GM18517 (cell line): ENCODE measurements around the gene LUZP2.

ENCODE experiments used
- ATAC-seq: cut with Tn5 transposase; IDR thresholded peaks from one replicate; pipeline ENCODE4 v1.9.1; 2021; ENCODE audit warnings: mild to moderate bottlenecking, moderate library complexity; ENCODE audit not compliant: unreplicated experiment

The LUZP2 gene

DNA sequence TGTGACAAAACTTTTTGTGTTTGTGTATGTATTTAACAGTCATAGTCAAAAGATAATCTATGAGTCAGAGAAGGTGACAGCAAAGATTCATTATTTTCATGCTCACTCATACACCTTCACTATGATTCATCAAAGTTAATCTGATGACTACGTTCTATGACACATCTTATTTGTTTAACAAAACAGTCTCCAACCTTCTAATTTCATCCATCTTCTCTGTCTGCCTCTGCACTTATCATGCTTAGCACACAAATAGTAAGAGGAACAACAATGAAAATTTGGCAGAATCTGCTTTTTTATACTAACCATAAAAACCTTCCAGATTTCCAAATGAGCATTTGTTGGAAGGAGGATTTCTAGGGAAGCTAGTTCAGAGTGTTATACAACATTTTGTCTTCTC lies 568.9 kb downstream of the LUZP2 start:
- ATAC-seq: no peak

DNA sequence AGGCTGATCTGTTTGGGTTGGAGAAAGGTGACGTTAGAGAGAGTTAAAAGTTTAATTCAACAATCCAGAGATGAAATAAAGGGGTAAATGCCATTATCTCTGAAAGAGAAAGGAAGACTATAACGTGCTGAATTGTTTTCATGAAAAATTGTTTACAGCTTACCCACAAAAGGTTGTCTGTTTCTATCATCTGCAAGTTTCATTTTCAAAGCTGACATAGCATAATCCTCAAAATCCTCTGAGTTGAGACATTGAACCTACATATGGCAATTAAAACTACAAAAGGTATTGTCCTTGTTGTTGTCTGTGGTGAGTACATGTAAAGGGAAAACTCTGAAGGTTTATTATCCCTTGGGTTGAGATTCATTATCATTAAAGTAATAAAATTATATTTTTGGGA lies 569.9 kb downstream of the LUZP2 start:
- ATAC-seq: no peak

DNA sequence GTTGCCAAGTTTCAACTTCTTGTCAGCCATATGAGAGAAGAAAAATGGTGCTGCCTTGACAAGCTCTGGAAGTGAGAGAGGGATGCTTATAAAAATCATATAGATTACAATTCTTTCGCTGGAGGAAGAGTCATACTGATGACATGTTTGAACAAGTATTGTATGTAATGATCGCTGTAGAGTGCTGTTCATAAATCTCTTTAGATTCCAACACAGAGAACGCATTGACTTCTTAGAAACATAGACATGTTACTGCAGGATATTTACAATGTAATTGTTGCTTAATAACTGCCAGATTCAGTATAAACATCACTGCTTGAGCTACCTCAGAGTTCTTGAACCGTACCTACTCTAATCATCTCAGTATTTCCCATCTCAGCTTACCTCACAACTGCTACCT lies 571.6 kb downstream of the LUZP2 start:
- ATAC-seq: no peak

GRCh38 chr11:25094085-25094802 lies 597.4 kb downstream of the LUZP2 start:
- no peak for ATAC-seq

- no peak for ATAC-seq
Measured at GRCh38 chr11:25119416-25119815, 622.6 kb downstream of the LUZP2 start.
